Subcutaneous abdominal adipose tissue (tissue), 5 donors: ENCODE results near the gene TTLL5.
"Not testable (repeated sequence)": the region's sequence is repeated elsewhere in the genome, so short reads cannot be mapped to it uniquely, and the experiment has no call there.

ENCODE experiments used
- H3K27ac ChIP-seq: one replicate; pipeline ENCODE4 v1.7.0; 2013; ENCODE audit warnings: low read depth, mild to moderate bottlenecking, inconsistent platforms, low read length, moderate library complexity
- H3K27me3 ChIP-seq, 5 donors: one replicate each; pipeline ENCODE4 v1.7.0; 2013; ENCODE audit warnings: low read length in 5 of 5, inconsistent platforms in 1 of 5; ENCODE audit not compliant: control insufficient read depth in 5 of 5, insufficient read depth in 4 of 5
- H3K36me3 ChIP-seq, 5 donors: one replicate each; pipeline ENCODE4 v1.7.0; 2013; ENCODE audit warnings: low read length in 5 of 5; ENCODE audit not compliant: control insufficient read depth in 5 of 5, insufficient read depth in 5 of 5
- H3K4me1 ChIP-seq, 5 donors: one replicate each; pipeline ENCODE4 v1.7.0; 2013; ENCODE audit warnings: low read length in 5 of 5, mild to moderate bottlenecking in 3 of 5, moderate library complexity in 1 of 5; ENCODE audit not compliant: control insufficient read depth in 5 of 5, insufficient read depth in 5 of 5
- H3K4me3 ChIP-seq, 5 donors: one replicate each; pipeline ENCODE4 v1.7.0; 2013; ENCODE audit warnings: low read length in 5 of 5, low read depth in 1 of 5
- H3K9ac ChIP-seq, 5 donors: one replicate each; pipeline ENCODE4 v1.7.0; 2013; ENCODE audit warnings: low read length in 5 of 5, mild to moderate bottlenecking in 4 of 5, moderate library complexity in 3 of 5
- H3K9me3 ChIP-seq, 5 donors: one replicate each; pipeline ENCODE4 v1.7.0; 2013; ENCODE audit warnings: low read length in 5 of 5; ENCODE audit not compliant: control insufficient read depth in 5 of 5
- donor health status: healthy.
- donor health status: healthy.
- donor health status: healthy.
- donor health status: healthy.
- donor health status: healthy.

Gene TTLL5

DNA sequence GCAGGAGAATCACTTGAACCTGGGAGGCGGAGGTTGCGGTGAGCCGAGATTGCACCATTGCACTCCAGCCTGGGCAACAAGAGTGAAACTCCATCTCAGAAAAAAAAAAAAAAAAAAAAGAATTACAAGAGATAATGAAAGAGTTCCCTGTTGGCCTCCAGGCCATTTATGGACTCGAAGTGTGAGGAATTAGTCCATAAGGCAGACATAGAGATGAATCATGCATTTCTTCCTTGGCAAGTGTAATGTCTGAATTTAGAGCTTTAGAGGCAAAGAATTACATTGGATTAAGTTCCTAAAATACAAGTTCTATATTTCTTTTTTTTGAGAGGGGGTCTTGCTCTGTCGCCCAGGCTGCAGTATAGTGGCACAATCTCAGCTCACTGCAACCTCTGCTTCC is 185.6 kb downstream of the TTLL5 start:
- not testable (repeated sequence) for H3K36me3 ChIP-seq, H3K9me3 ChIP-seq, H3K4me3 ChIP-seq, H3K27ac ChIP-seq, H3K27me3 ChIP-seq, H3K9ac ChIP-seq, H3K4me1 ChIP-seq

DNA sequence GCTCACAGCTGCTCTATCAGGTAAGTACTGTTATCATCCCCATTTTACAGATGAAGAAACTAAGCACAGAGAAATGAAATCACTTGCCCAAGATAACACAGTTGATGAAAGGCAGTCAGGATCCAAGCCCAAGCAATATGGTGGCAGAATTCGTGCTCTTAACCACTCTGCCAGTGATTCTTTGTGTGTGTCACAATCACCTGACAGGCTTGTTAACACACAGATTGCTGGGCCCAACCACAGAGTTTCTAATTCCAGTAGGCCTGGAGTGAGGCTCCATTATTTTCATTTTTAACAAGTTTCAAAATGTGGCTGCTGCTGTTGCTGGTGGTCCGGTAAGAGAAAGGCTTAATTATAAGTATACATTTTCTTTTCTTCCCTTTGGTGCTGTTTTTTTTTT is 186.5 kb downstream of the TTLL5 start:
- no peaks in the 10 kb centered on the region for H3K27me3 ChIP-seq
- no peaks in the 10 kb centered on the region for H3K9me3 ChIP-seq
- H3K4me1 ChIP-seq, result peaks cover 0 to 7% (median 0%) of the 10 kb centered on the region in 5 donors
- H3K9ac ChIP-seq, result no peak overlapping the region
- H3K27ac ChIP-seq, result no peak overlapping the region
- no peak overlapping the region for H3K4me3 ChIP-seq
- H3K36me3 ChIP-seq, result peaks cover 0 to 2% (median 0%) of the 10 kb centered on the region in 5 donors

DNA sequence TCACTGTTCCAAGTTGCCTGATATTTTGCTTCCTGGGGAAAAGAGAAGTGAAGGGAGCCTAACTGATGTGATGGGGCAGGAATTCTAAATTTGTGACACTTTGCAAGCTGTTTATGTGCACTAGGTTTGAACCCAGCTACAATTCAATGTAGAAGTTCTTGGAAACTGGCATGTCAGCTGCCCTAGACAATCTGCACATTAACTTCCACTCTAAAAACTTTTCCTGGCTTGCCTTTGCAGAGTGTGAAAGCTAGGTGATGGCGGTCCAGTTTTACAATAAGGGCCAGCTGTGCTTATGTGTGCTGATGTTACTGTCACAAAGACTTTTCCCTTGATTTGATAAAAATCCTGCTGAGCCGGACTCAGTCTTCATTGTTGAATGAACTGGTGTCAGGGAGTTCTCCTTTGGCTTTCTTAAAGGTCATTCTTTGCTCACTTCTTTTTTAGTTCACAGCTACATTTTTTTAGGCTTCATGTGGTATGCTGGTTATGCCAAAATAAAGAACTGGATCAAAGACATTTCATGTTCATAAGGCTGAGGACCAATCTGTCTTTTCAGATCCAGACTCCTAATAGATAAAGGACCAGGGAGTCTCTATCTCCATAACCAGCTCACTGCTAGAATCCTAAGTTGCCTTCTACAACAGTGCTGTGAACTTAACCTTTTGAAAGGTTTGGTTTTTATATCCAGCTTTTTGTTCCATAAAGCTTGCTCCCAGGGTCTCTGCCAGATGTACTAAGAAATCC is 187.3 kb downstream of the TTLL5 start:
- Histone ChIP-seq H3K27me3 (no peaks in the 10 kb centered on the region), H3K36me3 (peaks cover 0 to 2% (median 0%) of the 10 kb centered on the region in 5 donors), H3K4me1 (peaks cover 0 to 5% (median 0%) of the 10 kb centered on the region in 5 donors), H3K9me3 (no peaks in the 10 kb centered on the region), H3K9ac (no peak overlapping the region), H3K4me3 (no peak overlapping the region), H3K27ac (no peak overlapping the region)

- H3K9me3 ChIP-seq, result no peaks in the 10 kb centered on the region
- H3K9ac ChIP-seq, result no peak overlapping the region
- H3K4me3 ChIP-seq, result no peak overlapping the region
These were observed 188.4 kb downstream of the TTLL5 start for GRCh38 chr14:75849300-75849895.

DNA sequence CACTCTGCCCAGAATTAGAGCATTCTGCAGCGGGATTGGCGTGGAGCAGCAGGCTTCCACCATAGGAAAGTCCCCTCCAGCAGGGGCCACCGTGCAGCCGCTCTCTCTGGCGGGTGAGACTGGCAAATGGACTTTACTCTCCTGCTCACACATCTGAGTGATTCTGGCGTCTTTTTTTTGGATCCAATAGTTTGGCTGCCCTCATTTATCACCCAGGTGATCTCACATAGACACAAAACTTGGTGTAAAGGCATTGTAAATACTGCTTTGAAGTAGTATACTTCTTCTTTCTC is 190.5 kb downstream of the TTLL5 start:
- H3K27ac ChIP-seq, result no peak overlapping the region
- H3K4me3 ChIP-seq, result no peak overlapping the region
- H3K9ac ChIP-seq, result no peak overlapping the region
- H3K4me1 ChIP-seq, result peaks cover 0 to 10% (median 4%) of the 10 kb centered on the region in 5 donors
- peaks cover 0 to 3% (median 2%) of the 10 kb centered on the region in 5 donors for H3K36me3 ChIP-seq
- H3K27me3 ChIP-seq, result no peaks in the 10 kb centered on the region
- H3K9me3 ChIP-seq, result no peaks in the 10 kb centered on the region

More at GRCh38 chr14:75849300-75849895, 188.4 kb downstream of the TTLL5 start:
- Histone ChIP-seq H3K4me1 (peaks cover 0 to 9% (median 4%) of the 10 kb centered on the region in 5 donors), H3K27ac (no peak overlapping the region), H3K36me3 (peaks cover 0 to 2% (median 0%) of the 10 kb centered on the region in 5 donors), H3K27me3 (no peaks in the 10 kb centered on the region)

- Histone ChIP-seq H3K4me1 (peaks cover 0 to 10% (median 4%) of the 10 kb centered on the region in 5 donors), H3K4me3 (no peak overlapping the region)
These were observed 193.2 kb downstream of the TTLL5 start for GRCh38 chr14:75854111-75854799.

DNA sequence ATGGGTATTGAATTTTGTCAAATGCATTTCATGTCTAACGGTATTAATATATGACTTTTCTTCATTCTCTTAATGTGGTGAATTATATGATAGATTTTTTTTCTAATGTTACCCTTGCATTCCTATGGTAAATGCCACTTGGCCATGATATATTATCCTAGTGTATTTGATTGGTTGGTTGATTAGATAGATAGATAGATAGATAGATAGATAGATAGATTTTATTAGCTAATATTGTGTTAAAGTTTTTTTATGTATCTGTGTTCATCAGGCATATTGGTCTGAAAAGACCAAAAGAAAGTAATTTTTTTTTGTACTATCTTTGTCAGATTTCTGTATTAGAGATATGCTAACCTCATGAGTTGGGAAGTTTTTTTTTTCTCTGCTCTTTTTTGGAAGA is 196.2 kb downstream of the TTLL5 start:
- Histone ChIP-seq H3K9ac (no peak overlapping the region), H3K27me3 (no peaks in the 10 kb centered on the region), H3K27ac (no peak overlapping the region), H3K36me3 (peaks cover 0 to 3% (median 0%) of the 10 kb centered on the region in 5 donors), H3K4me3 (no peak overlapping the region), H3K9me3 (no peaks in the 10 kb centered on the region), H3K4me1 (peaks cover 0 to 10% (median 5%) of the 10 kb centered on the region in 5 donors)

More at GRCh38 chr14:75854111-75854799, 193.2 kb downstream of the TTLL5 start:
- H3K9me3 ChIP-seq, result no peaks in the 10 kb centered on the region
- H3K9ac ChIP-seq, result no peak overlapping the region
- H3K27ac ChIP-seq, result no peak overlapping the region
- no peaks in the 10 kb centered on the region for H3K27me3 ChIP-seq
- peaks cover 0 to 3% (median 0%) of the 10 kb centered on the region in 5 donors for H3K36me3 ChIP-seq

DNA sequence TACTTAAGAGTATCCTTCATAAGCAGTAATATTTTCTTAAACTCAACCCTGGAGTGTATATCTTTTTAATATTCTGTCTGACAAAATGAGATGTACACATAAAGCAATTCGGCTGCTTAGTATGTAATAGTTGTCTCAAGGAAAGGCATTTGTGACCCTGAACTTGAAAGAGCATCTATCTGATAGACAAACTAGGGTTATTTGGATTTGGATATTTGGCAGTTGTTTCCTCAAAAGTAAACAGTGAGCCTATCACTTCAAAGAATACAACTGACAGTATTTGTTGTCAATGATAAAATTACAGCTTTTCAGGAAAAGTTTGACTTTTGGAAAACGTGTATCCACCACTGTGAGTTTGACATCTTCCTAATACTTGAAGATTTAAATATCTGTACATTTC is 197.3 kb downstream of the TTLL5 start:
- no peaks in the 10 kb centered on the region for H3K9me3 ChIP-seq
- no peak overlapping the region for H3K4me3 ChIP-seq
- H3K27me3 ChIP-seq, result no peaks in the 10 kb centered on the region
- H3K9ac ChIP-seq, result no peak overlapping the region
- H3K27ac ChIP-seq, result no peak overlapping the region
- H3K4me1 ChIP-seq, result peaks cover 0 to 5% (median 5%) of the 10 kb centered on the region in 5 donors
- peaks cover 0 to 3% (median 0%) of the 10 kb centered on the region in 5 donors for H3K36me3 ChIP-seq

- H3K4me3 ChIP-seq, result no peak overlapping the region
- no peaks in the 10 kb centered on the region for H3K27me3 ChIP-seq
- no peak overlapping the region for H3K9ac ChIP-seq
- H3K36me3 ChIP-seq, result peaks cover 0 to 3% (median 0%) of the 10 kb centered on the region in 5 donors
- peaks cover 0 to 5% (median 0%) of the 10 kb centered on the region in 5 donors for H3K4me1 ChIP-seq
- no peaks in the 10 kb centered on the region for H3K9me3 ChIP-seq
- H3K27ac ChIP-seq, result no peak overlapping the region
These were observed 198.7 kb downstream of the TTLL5 start for GRCh38 chr14:75859746-75860145.

GRCh38 chr14:75860561-75861160 is 199.6 kb downstream of the TTLL5 start:
- peaks cover 0 to 5% (median 0%) of the 10 kb centered on the region in 5 donors for H3K4me1 ChIP-seq
- no peak overlapping the region for H3K4me3 ChIP-seq
- no peak overlapping the region for H3K9ac ChIP-seq
- no peak overlapping the region for H3K27ac ChIP-seq
- no peaks in the 10 kb centered on the region for H3K27me3 ChIP-seq
- H3K9me3 ChIP-seq, result no peaks in the 10 kb centered on the region
- no peaks in the 10 kb centered on the region for H3K36me3 ChIP-seq
